SK-N-MC (cell line): ENCODE results near the gene MATCAP1.

ENCODE experiments used
- EZH2 ChIP-seq: fragments of 200-600 bp; sonication (generic); IDR thresholded peaks from one replicate; pipeline ENCODE4 v1.6.1; 2017; ENCODE audit warnings: antibody characterized with exemption
- FOXP2 ChIP-seq: optimal IDR thresholded peaks from 2 replicates; pipeline ENCODE3; 2011; ENCODE audit warnings: mild to moderate bottlenecking, moderate library complexity; ENCODE audit not compliant: insufficient read depth; ENCODE audit errors: extremely low read length, control extremely low read depth

GRCh38 chr16:67197704-67198103 lies 13.9 kb upstream of the MATCAP1 start:
- TF ChIP-seq FOXP2 (no peak), EZH2 (no peak)
